Left renal cortex interstitium (tissue), 4 donors: Measurements from ENCODE around the gene KRTAP19-5. TPM values are rescaled to one million over a fixed set of nuclear protein-coding genes. Genes with fewer than 3 reads are reported as not detected.
A peak's percentile ranks its signal among the peaks of the same experiment; 100 is the strongest.
"Not testable (repeated sequence)": the region's sequence is repeated elsewhere in the genome, so short reads cannot be mapped to it uniquely, and the experiment has no call there.

ENCODE experiments used
- DNase-seq, 4 donors: peaks; one replicate each; pipeline ENCODE4 v3.0.0-alpha.2; 2013; ENCODE audit warnings: low read depth in 4 of 4, low spot score in 2 of 4, missing footprints in 1 of 4
- polyA plus RNA-seq, 4 donors: library from polyadenylated mRNA; unstranded; fragments of 120-200 nt; gene quantifications; one replicate each; pipeline ENCODE4 v1.2.1, GENCODE V29; 2013; ENCODE audit not compliant: insufficient read length in 4 of 4

Gene KRTAP19-5
- polyA plus RNA-seq: not detected

DNA sequence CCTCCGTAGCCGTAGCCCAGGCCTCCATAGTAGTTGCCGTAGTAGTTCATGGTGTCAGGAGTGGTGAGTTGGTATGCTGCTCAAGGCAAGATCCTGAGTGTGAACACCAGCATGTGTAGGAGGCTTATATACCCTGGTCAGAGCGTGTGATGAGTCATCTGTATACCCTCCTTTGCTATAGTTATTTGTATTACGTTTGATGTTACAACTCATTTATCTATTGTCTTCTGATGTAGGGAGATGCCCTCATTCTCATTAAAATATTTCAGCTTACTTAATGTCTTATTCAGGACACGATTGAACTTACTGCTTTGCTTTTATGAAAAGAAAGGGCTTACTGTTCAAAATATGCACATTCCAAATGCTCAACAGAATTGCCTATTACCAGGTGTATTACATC, at the start of gene KRTAP19-5:
Gene KRTAP19-5 (minus strand): TSS at position 101 of the 400 bp plus-strand sequence. CDS start 51 bp downstream, at position 50.
- DNase-seq: no peak

DNA sequence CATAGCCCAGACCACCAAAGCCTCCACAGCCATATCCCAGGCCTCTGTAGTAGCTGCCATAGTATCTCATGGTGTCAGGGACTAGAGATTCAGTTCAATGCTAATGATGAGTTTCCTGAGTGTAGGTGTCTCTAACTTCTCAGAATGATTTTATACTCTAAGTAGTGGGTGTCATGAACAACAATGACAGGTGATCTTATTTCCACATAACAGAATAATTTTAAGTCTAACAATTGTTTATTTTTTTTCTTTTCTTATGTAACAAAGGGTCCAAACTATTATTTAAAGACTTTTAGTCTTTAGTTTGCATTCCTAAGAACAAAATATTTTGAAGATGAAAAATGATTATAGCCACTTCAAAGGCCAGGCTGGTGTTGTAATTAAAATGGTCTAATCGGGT, 39.8 kb upstream of the KRTAP19-5 start, which contains the start of gene KRTAP19-6:
Gene KRTAP19-6 (minus strand): TSS at position 101 of the 400 bp plus-strand sequence. CDS start 31 bp downstream, at position 70.
- DNase-seq: no peak

DNA sequence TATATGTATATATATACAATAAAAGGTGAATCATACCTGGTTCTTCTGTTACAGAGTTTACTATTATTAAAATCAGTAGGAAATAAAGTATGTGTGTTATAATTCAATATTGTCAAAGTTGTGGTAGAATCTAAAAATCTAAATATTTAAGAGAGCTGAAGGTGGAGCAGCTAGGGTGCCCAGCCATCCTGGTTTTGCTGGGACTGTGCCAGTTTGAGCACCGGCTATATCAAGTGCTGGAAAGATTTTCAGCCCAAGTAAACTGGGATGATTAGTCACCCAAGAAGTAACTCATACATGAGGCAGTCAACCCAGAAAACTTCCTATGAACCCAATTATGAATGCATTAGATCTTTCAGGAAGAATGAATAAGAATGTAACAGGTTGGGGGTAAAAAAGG, 16.9 kb upstream of the KRTAP19-5 start:
- no peak for DNase-seq

DNA sequence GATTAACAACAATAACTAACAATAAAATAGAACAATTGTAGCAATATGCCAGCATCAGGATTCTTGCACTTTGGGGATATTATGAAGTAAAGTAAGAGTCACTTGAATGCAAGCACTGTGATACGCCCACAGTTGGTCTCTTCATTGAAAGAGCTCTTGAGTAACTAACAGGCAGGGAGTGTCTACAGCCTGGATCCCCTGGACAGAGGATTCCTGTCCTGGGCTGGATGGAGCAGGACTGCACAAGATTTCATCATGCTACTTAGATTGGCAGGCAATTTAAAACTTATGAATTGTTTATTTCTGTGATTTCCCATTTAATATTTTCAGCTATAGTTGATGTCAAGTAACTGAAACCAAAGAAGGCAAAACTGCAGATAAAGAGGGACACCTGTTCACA, 13.7 kb upstream of the KRTAP19-5 start:
- DNase-seq: no peak

DNA sequence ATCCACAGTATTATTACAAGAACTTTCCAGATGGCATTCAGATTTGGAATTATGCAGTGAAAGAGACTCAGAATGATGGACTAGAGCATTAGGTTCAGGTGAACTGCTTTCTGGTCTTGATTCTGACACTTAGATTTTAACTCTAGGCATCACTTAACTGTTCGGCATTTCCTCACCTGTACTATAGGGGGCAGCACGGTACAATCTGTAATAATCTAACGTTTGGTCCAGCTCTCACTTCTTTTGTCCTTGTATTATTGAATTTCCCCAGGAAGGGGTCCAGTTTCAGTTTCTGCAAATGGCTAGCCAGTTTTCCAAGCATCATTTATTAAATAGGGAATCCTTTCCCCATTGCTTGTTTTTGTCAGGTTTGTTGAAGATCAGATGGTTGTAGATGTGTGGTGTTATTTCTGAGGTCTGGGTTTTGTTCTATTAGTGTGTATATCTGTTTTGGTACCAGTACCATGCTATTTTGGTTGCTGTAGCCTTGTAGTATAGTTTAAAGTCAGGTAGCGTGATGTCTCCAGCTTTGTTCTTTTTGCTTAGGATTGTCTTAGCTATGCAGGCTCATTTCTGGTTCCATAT, 3.8 kb upstream of the KRTAP19-5 start:
- DNase-seq: not testable (repeated sequence)

DNA sequence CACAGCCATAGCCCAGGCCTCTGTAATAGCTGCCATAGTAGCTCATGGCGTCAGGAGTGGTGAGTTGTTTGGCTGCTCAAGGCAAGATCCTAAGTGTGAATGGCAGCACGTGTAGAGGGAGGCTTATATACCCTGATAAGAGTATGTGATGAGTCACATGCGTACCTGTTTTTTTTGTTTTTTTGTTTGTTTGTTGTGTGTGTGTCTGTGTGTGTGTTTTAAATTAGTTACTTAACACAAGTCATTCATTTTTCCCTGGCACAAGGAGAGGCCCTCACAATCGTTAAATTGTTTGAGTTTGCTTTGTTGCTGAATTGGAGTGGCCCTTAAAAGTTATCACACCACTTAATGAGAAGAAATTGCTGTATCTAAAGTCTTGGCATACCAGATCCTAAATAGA, 4.9 kb downstream of the KRTAP19-5 start, which contains the start of gene KRTAP19-4:
Gene KRTAP19-4 (minus strand): TSS at position 101 of the 400 bp plus-strand sequence. CDS start 55 bp downstream, at position 46.
- DNase-seq: no peak

DNA sequence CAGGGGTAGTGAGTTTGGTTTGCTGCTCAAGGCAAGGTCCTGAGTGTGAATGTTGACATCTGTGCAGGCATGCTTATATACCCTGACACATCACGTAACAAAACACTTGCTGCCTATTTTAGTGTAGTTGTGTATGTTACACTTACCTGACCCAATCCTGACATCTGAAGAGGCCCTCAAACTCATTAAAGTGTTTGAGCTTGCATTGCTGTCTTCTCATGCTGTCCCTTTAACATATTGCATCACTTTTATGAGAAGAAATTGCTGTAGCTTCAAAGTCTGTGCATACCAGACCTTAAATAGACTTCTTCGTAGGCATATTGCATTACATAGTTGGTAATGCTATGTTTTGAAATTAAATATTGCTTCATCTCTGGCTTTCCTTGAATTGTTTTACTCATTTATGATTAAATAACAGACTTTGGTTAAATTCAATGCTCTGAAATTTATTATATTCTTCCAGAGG, 9.9 kb downstream of the KRTAP19-5 start, which contains the start of gene KRTAP19-3:
Gene KRTAP19-3 (minus strand): TSS at position 51 of the 466 bp plus-strand sequence. CDS start 56 bp downstream, outside the sequence.
- no peak for DNase-seq

DNA sequence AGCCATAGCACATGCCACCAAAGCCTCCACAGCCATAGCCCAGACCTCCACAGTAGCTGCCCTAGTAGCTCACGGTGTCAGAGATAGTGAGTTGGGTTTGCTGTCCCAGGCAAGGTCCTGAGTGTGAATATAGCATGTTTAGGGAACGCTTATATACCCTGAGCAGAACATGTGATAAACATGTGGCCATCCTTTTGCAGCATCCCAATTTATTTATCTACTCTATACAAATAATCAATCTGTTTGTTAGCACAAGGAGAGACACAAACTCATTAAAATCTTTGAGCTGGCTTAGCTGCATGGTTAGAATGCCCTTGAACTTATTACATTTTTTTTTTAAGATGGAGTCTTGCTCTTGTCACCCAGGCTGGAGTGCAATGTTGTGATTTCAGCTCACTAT, 14.6 kb downstream of the KRTAP19-5 start, which contains the start of gene KRTAP19-2:
Gene KRTAP19-2 (minus strand): TSS at position 101 of the 400 bp plus-strand sequence. CDS start 88 bp downstream, at position 13.
- no peak for DNase-seq

DNA sequence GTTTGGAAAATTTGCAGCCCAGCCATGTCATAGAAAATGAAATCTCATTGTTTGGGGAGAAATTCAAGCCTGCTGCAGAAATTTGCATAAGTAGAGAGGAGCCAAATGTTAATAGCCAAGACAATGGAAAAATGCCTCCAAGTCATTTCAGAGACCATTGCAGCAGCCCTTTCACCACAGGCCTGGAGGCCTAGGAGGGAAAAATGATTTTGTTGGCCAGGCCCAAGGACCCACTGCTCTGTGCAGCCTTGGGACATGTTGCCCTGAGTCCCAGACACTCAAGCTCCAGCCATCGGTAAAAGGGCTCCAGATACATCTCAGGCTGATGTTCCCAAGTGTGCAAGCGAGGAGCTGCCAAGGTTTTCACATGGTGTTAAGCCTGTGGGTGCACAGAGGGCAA, 15.8 kb downstream of the KRTAP19-5 start:
- no peak for DNase-seq

DNA sequence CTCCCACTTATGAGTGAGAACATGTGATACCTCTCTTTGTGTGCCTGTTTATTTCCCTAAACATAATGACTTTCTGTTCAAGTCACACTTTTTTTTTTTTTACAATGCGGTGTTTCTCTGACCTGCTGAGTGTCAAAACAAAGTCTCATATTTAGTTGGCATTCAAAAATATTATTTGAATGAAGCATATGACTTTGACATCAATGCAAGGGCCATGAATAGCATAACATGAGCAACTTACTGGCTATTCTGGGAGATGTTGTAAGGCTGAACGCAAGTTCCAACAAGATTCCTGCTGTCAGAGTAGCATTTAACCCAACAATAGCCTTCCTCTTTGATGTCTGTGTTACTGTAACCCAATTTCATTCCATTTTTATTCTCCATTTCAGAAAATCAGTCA, 19.8 kb downstream of the KRTAP19-5 start:
- DNase-seq: no peak

DNA sequence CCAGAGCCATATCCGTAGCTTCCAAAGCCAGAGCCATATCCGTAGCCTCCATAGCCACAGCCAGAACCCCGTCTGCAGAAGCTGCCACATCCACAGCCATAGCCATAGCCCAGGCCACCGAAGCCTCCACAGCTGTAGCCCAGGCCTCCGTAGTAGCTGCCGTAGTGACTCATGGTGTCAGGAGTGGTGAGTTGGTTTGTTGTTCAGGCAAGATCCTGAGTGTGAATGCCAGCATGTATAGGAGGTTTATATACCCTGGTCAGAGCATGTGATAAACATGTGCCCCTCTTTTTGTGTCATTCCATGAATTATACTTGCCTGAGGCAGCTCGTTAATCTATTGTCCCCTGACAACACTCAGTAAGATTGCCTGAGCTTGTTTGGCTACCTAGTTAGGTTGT, 21.8 kb downstream of the KRTAP19-5 start, which contains the start of gene KRTAP19-1:
Gene KRTAP19-1 (minus strand): TSS at position 223 of the 400 bp plus-strand sequence. CDS start 50 bp downstream, at position 173.
- no peak for DNase-seq

DNA sequence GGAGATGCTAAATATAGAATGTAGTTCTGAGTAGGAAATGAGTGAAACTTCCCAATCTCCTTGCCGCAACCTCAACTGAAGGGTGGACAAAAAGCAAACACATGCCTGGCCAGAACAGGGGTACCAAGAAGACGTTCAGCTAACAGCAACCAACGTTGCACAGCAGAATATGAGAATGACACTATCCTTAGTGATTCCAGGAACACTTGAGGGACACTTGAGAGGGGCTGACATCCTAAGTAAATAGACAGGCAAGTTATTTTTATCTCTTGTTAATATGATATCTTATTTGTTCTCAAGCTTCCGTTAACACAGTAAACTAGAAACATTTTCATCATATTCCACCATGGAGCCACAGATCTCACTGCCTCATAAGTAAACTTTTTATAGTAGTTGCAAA, 22.7 kb downstream of the KRTAP19-5 start:
- DNase-seq: no peak

DNA sequence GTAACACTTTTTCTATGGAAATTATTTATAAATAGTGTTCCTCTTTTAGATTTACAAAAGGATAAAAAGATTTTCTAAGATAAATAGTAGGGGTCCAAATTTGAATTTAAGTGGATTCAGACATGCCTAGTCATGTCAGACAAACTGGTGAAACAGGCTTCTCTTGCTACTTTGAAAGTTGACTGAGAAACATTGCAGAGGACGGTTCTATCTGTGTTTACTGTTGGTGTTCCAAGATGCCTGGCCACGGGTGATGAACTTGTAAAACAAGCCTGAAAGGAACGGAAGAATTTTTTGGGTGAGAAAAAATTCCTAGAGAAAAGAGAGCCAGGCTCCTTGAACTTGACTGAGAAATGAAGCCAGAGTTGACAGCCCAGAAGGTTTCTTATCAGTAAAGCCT, 23.9 kb downstream of the KRTAP19-5 start:
- DNase-seq: no peak

DNA sequence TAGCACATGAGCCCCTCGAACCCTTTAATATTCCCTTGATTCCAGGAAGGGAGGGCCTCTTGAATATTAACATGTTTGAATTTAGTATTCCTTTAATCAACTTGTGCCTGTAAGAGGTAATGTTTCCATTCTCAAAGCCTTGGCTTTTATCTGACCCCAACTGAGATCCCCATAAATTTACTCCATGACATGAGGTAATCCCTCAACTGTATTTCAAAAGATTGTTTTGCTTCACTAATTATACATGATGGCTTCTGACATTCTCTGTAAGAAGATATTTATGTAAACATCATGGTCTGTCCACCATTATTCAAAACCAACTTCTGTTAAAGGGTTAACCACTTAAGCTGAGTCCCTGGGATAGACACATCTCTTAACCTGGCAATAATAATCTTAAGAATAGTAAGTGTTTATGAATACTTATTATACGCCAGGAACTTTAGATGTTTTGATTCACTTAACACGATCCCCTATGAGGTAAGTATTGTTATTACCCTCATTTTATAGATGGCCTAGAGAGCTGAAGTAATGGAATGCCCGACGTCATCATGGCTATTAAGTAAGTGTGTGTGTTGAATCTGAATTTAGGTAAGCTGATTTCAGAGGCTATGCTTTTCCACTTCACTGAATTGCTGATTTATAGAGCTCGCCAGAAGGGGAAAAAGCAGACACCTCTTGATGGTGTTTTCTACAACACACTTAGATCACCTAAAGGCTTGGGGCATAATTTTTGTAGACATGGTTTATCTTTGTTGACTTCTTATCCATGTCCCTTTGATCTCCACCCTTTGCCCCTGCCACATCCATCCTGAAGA, 32.8 kb downstream of the KRTAP19-5 start:
- peak in 3 of 4 donors; percentile 19 to 25 (median 21) for DNase-seq

DNA sequence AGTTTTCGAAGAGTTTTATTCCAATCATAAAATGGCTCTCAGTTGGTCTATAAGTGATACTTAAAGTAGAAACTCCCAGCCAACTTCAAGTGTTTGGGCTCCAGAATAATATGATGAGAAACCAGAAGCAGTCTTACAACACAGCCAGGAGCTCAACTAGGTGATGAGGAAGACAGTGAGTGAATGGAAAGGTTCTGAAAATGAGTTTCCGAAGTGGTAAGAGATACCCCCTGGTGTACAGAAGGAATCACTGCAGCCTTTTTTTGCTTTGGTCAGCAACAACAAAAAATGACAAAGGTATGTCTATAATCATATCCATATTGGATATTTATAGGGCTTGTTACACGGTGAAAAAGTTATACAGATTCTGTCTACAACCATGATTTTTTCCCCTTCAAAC, 38.2 kb downstream of the KRTAP19-5 start:
- no peak for DNase-seq

Other genes starting within 250 kb of the KRTAP19-5 start
- gene KRTAP24-1, start 219.2 kb downstream of the KRTAP19-5 start, polyA plus RNA-seq: not detected
- not detected for gene KRTAP25-1, start 212.6 kb downstream of the KRTAP19-5 start, polyA plus RNA-seq
- gene KRTAP26-1, start 181.8 kb downstream of the KRTAP19-5 start, polyA plus RNA-seq: not detected
- gene KRTAP27-1, start 164.4 kb downstream of the KRTAP19-5 start, polyA plus RNA-seq: not detected
- gene KRTAP23-1, start 153.5 kb downstream of the KRTAP19-5 start, polyA plus RNA-seq: not detected
- gene KRTAP13-2, start 129.9 kb downstream of the KRTAP19-5 start, polyA plus RNA-seq: not detected
- not detected for gene KRTAP13-1, start 106.1 kb downstream of the KRTAP19-5 start, polyA plus RNA-seq
- not detected for gene KRTAP13-3, start 76.2 kb downstream of the KRTAP19-5 start, polyA plus RNA-seq
- not detected for gene KRTAP13-4, start 71.9 kb downstream of the KRTAP19-5 start, polyA plus RNA-seq
- not detected for gene KRTAP15-1, start 61.9 kb downstream of the KRTAP19-5 start, polyA plus RNA-seq
- not detected for gene KRTAP19-1, start 21.8 kb downstream of the KRTAP19-5 start, polyA plus RNA-seq
- not detected for gene KRTAP19-2, start 14.7 kb downstream of the KRTAP19-5 start, polyA plus RNA-seq
- gene KRTAP19-3, start 10.1 kb downstream of the KRTAP19-5 start, polyA plus RNA-seq: not detected
- gene KRTAP19-4, start 5.0 kb downstream of the KRTAP19-5 start, polyA plus RNA-seq: not detected
- gene KRTAP19-6, start 39.7 kb upstream of the KRTAP19-5 start, polyA plus RNA-seq: not detected
- gene KRTAP19-7, start 59.2 kb upstream of the KRTAP19-5 start, polyA plus RNA-seq: not detected
- gene KRTAP22-2, start 88.3 kb upstream of the KRTAP19-5 start, polyA plus RNA-seq: not detected
- not detected for gene KRTAP6-3, start 90.3 kb upstream of the KRTAP19-5 start, polyA plus RNA-seq
- not detected for gene KRTAP6-2, start 96.8 kb upstream of the KRTAP19-5 start, polyA plus RNA-seq
- gene KRTAP22-1, start 98.9 kb upstream of the KRTAP19-5 start, polyA plus RNA-seq: not detected
- not detected for gene KRTAP6-1, start 111.8 kb upstream of the KRTAP19-5 start, polyA plus RNA-seq
- not detected for gene KRTAP20-1, start 114.3 kb upstream of the KRTAP19-5 start, polyA plus RNA-seq
- gene KRTAP20-4, start 118.5 kb upstream of the KRTAP19-5 start, polyA plus RNA-seq: not detected
- gene KRTAP20-2, start 133.1 kb upstream of the KRTAP19-5 start, polyA plus RNA-seq: not detected
- not detected for gene KRTAP20-3, start 140.7 kb upstream of the KRTAP19-5 start, polyA plus RNA-seq
- gene KRTAP21-3, start 216.6 kb upstream of the KRTAP19-5 start, polyA plus RNA-seq: not detected
- gene KRTAP21-2, start 245.1 kb upstream of the KRTAP19-5 start, polyA plus RNA-seq: not detected